OCI-M2 (cell line): ENCODE results near the gene GTF3A.
"Not testable (repeated sequence)": the region's sequence is repeated elsewhere in the genome, so short reads cannot be mapped to it uniquely, and the experiment has no call there.

Experiments
- DNase-seq: peaks from one replicate; lab custom pipeline; 2025; ENCODE audit not compliant: unreplicated experiment; lab: John Stamatoyannopoulos, UW

The GTF3A gene

DNA sequence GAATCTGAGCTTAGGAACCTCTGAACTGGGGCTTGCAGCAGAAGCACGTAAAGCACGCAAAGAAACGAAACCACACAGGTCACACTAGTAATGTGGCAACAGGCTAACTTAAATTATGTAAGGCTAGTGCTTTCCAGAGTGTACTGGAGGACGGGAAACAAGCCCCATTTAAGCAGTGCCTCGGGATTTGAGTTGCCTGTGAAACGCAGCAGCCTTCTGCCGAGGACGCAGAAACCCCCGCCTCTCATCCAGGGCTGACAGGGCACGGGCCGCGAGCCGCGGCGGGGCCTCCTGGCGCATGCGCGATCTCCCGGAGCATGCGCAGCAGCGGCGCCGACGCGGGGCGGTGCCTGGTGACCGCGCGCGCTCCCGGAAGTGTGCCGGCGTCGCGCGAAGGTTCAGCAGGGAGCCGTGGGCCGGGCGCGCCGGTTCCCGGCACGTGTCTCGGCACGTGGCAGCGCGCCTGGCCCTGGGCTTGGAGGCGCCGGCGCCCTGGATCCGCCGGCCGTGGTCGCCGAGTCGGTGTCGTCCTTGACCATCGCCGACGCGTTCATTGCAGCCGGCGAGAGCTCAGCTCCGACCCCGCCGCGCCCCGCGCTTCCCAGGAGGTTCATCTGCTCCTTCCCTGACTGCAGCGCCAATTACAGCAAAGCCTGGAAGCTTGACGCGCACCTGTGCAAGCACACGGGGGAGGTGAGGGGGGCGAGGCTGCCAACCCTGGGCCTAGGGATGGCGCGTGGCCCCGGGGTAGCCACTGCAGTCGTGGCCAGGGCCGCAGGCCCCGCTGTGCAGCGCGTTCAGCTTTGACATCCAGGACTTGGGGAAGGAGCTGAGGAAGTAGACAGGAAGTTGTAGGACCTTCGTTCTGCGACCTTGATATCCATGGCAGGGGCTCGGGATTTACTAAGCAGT lies at the start of gene GTF3A:
Gene GTF3A (plus strand): TSS at position 374 of the 912 bp plus-strand sequence.
- DNase-seq, result peak; percentile 19

DNA sequence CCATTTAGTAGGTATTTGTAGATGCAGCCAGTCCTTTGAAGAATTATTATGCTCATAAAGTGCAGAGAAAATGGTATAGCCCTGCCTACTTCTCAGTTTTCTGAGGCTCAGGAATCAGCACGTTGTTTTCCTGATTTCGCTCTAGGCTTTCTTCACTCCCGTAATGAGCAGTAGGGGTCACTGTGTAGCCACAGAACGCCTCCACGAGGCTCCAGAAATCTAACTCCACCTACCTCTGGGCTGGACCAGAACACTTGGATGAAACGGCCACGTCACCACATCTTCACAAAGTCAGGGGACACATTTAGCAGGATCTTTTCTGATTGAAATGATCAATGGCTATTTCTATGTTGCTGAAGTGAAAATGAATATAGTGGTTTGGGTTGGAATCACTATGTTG lies 49.8 kb upstream of the GTF3A start:
- no peak for DNase-seq

DNA sequence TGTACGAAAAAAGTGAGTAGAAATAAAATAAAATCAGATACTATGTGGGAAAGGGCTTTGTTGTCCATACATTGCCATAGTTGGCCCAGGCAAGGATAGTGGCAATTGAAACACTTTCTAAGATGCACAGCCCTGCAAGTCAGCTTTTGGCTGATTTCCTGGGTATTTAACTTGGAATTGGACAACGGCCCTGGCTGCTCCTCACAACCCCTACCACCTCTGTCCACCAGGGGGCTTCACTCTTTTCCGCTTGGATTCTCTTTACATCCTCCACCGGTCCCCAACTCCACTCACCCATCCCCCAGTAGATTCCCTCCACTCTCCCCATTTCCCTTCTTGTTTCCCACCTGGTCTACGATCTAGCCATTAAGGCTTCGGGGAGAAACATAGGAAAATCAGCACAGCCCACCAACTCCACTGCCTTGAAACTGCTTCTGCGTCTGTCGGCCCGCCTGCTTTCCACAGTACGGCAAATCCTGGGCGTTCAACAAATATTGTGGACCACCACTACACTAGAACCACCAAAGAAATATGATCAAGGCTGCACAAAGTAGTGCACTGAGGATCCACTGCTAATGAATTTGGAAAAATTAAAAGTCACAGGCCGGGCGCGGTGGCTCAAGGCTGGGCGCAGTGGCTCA lies 48.6 kb upstream of the GTF3A start:
- peak; percentile 1 for DNase-seq

DNA sequence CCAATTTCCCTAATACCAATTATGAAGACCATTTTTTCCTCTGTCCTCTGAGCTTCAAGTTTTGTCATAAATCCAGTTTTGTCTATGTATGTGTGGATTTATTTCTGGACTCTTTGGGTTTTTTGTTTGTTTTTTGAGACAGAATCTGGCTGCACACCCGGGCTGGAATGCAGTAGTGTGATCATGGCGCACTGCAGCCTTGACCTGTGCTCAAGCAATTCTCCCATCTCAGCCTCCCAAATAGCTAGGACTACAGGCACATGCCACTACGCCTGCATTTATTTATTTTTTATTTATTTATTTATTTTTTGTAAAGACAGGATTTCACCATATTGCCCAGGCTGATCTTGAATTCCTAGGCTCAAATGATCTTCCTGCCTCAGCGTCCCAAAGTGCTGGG lies 45.3 kb upstream of the GTF3A start:
- no peak for DNase-seq

DNA sequence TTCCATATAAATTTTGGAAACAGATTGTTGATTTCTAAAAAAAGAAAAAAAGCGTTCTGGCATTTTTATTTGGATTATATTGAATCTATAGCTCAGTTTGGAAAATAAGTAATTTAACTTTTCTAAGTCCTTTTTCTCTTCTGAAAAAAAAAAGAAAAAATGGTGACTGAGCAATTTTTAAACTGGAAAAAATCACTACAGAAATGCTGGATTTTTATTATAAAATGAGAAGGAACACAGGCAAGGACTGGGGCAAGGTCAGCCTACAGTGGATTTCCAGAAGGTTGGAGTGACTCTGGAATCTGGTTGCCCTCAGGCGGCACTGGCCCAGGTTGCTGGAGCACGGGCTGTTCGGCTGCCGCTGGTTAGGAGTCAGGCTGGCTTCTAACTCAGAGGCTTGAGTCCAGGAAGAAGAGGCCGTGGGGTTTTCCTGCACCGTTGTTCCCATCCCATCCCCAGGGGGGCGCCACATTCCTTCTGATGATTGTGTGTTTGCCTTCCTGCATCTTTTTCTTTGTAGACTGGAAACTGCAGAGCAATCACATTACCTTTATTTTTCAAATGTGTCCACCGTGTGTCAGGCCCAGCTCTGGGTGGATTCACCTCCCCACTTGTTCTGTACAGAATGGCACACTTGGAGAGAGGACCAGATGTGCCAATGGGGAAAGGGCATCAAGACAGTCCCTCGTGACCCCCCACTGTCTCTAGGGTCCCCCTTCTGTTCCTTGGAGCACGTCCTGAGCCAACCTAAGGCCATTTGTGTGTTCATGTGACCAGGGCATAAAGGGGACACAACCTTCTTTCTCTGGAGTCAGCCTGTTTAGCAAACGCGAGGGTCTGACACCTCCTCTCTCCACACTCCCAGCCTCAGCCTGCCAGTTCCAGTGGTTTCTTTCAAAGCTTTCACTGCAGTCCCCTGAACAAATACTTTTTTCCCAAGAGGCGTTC lies 44.5 kb upstream of the GTF3A start:
- DNase-seq, result peak; percentile 7

DNA sequence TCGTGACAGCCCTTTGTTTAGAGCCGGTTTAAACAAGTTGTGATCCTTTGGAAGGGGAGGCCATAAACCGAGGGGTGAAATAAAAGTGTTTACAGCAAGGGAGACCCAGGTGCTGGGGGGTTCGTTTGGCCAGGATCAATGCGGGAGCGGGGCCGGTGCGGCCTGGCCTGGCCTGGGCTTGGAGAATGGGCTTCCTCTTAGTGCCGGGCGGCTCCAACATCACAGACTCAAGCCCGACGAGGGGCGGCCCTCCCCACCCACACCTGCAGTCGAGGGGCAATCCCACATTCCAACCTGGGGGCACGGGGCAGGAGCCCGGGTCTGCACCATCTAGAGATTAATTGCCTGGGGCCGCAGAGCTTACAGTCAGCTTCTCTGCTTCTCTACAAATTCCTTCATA lies 42.8 kb upstream of the GTF3A start:
- DNase-seq, result no peak

DNA sequence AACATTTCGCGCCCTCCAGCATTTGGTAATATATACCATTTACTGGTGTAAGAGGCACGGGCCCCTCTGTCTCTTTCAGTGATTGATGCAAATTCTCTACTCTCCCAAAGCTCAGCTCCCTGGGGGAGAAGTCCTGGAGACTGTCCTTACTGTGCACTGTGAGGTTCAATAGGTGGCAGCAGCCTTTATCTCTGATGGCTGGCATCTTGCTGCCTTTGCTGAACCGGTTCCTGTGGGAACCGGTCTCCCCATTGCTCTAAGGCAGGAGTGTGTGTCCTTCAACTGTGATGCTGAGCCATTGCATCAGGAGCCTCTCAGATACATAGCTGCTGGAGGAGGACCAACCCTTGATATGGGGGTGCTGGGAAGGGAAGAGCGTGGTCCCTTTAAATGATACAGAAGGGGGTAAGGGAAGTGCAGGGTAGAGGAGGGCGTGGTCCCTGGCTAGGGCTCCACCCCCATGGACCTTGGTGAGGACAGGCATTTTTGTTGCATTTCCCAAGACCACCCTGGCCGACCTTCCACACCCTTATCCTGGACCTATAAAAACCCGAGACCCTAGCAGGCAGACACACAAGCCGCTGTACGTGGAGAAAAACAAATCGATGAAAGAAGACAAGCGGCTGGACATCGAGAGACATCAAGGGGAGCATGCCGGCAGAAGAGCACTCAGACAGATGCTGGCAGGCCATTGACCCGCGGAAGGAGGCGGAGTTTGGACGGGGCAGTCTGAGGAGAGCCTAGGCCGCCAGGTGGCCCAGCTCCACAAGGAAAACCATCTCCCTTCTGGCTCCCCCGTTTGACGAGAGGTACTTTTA lies 41.1 kb upstream of the GTF3A start:
- no peak for DNase-seq

DNA sequence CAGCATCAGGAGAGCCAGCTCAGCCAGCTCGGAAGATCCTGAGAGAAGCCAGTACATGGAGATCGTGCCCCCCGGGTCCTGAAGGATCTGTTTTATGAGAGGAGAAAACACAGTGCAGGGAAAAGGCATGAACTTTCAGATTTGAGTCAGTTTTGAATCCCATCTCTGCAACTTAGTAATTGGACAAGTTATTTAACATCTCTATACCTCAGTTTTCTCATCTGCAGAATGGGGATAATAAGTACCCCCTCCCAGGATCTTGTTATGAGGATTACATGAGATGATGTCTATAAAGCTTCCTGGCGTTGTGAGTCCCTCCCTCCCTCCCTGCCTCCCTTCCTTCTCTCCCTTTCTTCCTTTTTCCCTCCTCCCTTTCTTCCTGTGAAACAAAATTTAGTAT lies 40.1 kb upstream of the GTF3A start:
- DNase-seq, result no peak

DNA sequence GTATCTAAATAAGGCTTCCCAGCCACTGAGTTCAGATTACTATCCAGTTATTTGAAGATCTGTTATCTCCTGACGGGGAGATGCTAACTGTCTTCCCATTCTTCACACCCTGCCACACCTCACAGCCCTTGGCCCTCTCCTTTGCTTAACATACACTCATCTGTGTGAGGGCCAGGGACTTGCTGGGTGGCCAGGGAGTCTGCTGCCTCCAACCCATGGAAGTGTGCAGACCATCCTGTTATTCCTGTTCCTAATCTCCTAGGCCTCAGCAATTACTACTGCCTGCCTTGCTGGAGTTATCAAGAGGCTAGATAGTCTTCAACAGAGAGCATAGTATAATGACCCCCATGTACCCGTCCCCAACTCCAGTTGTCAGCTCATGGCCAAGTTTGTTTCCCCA lies 36.2 kb upstream of the GTF3A start:
- DNase-seq, result no peak

DNA sequence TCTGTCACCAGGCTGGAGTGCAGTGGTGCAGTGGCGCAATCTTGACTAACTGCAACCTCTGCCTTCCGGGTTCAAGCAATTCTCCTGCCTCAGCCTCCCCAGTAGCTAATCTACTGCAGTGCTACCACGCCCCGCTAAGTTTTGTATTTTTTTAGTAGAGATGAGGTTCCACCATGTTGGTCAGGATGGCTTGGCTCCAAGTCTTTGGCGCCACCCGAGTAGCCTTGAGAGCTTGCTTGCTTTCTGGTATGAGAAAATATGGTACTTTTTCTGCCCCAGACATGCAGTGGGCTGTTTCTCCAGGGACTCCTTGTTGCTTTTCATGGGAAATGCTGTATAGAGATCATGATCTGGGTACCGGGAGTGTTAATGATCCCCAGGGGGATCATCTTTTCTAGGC lies 34.5 kb upstream of the GTF3A start:
- DNase-seq, result no peak

DNA sequence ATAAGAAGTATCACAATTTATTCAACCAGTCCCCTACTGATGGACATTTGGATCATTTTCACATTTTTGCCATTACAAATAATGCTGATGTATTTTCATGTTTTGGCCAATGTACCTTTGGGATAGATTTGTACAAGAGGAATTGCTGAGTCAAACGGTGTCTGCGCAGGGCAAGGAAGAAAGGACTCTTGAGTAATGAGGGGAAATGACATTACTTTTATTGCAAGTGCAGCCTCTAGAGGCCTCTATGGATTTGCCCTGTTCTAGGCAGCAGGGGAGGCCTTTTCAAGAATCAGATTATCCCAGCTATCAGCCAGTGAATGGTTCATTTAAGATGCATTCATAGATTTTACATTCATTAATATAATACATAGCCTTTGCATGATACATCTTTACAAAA lies 32.9 kb upstream of the GTF3A start:
- DNase-seq, result no peak

DNA sequence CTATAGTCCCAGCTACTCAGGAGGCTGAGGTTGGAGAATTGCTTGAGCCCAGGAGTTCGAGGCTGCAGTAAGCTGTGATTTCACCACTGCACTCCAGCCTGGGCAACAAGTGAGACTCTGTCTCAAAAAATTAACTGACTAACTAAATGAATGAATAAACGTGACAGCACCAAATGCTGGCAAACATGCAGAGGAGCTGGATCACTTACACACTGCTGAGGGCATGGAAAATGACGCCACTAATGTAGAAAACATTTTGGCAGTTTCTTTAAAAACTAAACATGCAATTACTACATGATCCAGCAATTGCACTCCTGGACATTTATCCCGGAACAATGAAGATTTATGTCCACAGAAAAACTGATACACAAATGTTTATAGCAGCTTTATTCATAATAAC lies 31.3 kb upstream of the GTF3A start:
- DNase-seq, result no peak

DNA sequence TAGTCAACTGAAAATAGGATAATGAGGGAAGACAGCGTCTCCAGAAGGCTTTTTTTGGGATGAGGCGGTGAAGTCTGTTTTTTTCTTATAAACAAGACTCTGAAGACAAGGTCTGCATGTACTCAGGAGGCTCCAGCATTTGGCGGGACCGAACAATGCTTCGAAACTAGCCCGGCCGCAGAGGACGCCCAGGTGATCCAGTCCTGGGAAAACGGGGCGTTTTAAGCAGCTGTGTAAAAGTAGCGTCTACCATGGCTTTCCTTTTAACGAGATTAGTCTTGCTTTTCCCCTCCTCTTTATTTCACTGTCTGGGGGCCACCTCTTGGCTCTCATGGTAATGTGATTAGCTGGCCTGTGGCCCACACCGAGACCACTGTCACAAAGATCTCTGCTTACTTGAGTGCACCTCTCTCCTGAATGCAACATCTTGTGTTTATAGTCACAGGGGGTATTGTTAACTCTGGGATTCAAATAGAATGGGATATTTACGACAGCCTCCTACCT lies 29.4 kb upstream of the GTF3A start:
- DNase-seq, result no peak

DNA sequence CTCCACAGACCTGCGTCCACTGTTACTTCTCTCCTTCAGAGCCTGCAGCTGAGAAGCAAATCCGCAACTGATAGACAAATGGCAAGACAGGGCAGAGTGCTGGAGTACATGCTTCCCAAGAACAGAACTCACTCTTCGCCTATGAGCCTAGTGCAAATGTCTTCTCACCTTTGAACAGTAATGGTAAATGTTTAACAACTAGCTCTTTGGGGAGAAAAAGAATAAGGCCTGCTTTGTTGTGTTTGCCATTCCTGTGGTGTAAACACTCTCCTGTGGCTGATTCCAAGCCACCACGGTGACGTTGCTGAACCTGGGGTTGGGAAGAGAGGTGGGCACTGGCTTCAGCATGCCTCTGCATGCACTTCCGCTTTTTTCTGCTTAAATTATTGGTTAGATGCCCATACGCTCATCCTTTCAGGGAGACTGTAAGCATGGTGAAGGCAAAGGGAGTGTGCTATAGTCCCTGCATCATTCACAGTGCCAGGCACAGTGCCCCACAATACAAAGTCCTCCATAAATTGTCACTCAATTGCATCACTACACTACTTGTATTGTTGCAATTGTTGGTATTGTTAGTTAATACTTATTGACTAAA lies 28.1 kb upstream of the GTF3A start:
- DNase-seq, result no peak

DNA sequence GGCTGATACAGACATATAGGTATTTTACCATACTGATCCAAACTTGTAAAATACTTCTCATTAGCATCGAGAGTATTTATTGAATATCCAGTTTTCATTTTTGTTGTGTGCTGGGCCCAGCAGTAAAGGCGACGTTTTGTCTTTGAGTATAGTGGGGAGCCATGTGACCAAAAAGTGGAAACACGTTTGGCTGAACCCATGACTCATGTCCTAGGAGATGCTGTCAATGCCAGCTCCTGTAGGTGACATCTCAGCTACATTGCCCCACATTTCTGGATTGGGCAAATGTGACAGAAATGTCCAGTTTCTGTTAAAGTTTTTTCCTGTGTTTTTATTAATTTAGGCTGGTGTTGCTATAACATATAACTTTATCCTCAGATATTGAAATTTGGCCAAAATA lies 26.1 kb upstream of the GTF3A start:
- no peak for DNase-seq

DNA sequence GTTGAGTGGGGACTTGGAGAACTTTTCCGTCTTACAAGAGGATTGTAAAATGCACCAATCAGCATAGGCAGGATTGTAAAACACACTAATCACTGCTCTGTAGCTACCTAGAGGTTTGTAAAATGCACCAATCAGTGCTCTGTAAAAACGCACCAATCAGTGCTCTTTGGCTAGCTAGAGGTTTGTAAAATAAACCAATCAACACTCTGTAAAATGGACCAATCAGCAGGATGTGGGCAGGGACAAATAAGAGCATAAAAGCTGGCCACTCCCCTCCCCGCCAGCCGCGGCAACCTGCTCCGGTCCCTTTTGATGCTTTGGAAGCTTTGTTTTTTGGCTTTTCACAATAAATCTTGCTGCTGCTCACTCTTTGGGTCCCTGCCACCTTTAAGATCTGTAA lies 24.0 kb upstream of the GTF3A start:
- not testable (repeated sequence) for DNase-seq

DNA sequence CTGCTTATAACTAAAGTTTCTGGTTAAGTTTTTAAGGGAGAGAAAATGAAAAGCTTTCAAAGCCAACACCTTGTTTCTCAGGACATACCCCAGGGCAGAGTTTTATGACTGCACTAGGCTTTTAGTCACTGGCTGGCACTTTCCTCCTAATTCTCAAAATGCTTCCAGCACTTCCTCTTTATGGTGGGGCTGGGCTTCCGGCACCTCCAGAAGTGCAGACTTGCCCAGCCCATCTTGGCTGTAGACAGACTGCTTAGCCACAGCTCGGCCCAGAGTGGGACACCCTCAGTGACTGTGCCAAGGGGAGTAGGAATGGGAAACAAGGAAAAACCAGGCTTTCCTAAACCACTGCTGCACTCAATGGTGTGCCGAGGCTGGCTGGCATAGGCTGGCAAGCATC lies 23.2 kb upstream of the GTF3A start:
- DNase-seq, result no peak

DNA sequence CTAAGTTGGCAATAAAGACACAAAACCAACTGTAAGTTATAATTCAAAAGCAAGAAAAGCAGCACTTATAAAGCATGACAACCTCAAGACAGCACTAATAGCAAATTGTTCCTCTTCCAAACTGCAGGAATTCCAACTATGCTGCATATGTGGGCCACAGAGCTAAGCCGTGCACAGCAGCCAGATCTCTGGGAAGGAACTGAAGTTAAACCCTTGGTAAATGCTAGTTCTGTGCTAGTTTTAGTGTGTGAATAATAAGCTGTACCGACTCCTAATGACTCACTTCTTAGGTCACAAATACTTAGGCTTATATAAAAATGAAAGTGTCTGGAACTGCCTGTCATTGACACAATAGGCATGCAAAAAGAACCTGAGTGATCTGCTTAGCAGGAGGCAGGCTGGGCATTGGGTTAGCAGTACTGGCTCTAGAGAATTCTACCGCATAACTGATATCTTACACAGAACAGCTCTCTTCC lies 21.2 kb upstream of the GTF3A start:
- DNase-seq, result no peak

DNA sequence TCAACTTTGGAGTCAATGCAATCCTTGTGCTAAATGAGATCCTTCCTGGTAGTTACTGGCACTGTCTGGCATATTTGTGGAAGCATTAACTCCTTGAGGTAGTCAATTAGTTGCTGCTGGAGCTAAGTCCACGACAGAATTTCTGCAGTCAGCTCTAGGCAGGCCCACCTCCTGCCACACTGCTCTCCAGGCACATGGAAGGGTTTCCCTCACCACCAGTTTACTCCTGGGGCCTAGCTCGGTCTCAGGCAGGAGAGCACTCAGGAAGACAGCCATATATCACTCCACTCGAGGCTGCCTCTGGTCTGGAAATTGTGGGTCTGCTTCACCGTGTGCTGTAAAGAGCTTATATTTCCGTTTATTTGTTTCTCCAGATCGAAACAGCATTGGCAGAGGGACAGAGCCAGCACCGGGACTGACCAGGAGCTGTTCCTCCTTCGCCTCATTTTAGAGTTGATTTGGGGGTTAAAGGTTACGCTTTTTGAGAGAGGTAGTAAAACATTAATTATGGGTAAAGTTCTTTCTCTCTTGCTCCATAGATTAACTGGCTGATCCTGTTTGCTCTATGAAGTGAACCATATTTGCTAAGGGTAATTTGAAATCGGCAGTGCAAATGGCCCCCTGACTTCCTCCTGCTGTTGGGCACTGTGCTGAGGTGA lies 20.6 kb upstream of the GTF3A start:
- DNase-seq, result no peak
